ENCODE results near the gene TOP2A. TPM values are rescaled to one million over a fixed set of nuclear protein-coding genes. Genes with fewer than 3 reads are reported as not detected.

The TOP2A gene
- total RNA-seq, 1 donor from 2014 or later, result 56.1 TPM

DNA sequence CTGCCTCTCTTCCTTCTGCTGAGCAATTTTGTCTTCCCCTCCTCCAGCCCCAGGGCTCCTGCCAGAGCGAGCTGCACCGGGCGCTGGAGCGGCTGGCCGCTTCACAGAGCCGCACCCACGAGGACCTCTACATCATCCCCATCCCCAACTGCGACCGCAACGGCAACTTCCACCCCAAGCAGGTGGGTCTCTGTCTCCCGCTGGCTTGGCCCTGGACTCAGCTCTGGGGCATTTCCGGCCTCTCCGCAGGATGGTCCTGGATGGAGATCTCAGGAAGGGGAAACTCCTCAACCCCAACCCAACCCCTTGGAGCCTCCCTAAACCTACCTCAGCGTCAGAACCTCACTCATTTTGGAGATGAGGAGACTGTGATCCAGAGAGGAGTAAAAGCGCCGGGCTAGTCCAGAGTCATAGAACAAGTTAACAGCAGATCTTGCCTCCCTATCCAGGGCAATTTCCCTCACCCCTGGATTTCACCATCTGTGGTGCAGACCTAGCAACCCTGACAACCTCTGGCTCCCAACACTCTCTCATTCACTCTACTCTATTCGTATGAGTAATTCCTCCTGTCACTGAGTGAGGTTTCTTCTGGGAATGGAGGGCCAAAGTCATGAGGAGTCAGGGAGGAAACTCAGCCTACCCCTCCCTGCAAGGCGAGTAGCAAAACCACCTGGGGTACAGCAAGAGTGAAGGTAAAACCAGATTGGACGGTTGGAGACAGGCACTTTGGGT, 36.4 kb upstream of the TOP2A start:
- ATAC-seq, result peak; percentile 13

DNA sequence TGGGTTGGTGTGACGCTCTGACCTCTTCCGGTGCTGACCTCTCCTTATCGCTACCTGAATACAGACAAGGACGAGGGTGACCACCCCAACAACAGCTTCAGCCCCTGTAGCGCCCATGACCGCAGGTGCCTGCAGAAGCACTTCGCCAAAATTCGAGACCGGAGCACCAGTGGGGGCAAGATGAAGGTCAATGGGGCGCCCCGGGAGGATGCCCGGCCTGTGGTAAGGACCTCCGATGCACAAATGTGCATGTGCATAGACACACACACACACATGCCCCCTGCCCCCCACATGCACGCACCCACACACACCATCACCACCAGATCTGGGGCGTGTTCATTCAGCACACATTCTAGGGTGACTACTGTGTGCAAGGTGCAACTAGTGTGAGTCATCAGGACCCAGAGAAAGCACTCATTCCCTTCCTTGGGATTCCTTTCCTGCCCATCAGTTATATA, 35.3 kb upstream of the TOP2A start:
- ATAC-seq, result peak; percentile 58

DNA sequence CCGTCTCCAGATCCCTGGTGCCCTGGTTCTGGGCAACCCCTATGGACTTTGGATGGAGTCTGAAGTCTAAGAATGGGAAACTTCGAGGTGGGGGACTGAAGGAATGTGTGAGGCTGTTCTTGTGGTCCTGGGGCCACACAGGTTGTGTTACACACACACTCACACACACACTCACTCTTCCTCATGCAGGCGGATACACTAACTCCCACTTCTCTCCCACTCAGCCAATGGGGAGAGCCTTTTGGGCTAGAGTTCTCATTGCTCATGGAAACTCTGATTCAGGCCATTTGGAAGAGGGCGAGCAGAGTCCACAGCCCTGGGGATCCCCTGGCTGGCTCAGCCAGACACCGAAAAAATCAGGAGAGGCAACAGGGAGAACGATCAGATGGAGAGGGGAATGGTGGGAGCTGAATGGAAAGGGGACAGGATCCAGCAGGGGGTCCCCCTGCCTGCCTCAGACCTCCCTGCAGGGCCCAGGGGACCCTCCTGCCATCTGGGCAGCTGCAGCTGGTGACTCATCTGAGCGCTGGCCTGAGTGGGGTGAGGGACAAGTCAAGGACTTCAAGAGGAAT, 34.6 kb upstream of the TOP2A start:
- peak; percentile 6 for ATAC-seq

DNA sequence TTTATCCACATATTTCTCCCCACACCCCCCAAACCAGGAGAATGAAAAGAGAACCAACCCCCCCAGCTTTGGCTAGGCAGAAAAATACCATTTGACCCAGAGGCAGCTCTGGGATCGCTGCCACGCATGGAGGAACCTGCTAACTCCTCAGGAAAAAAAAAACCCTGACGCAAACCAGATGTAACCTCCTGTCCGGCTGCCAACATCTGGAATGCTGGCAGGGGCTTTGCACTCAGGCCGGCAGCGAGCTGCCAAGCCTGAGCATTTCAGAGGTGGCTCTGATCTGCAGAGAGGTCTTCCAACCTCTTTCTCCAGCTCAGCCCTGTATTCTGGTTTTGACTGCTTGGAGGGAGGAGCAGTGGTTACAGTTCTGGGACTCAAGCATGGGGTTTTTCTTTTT, 33.7 kb upstream of the TOP2A start:
- ATAC-seq, result no peak

DNA sequence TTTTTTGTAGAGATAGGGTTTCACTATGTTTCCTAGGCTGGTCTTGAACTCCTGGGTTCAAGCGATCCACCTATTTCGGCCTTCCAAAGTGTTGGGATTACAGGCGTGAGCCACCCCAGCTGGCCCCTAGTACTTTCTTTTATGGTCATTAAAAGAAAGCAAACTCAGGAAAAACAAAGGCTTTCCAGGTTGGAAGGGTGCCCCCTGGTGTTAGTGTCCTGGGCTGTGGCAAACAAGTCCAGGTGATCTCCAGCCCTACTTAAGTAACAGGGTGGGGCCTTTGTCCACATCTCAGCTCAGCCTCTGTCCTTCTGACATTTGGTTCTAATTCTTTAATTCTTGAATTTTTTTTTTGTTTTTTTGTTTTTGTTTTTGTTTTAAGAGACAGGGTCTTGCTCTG, 32.5 kb upstream of the TOP2A start:
- no peak for ATAC-seq

DNA sequence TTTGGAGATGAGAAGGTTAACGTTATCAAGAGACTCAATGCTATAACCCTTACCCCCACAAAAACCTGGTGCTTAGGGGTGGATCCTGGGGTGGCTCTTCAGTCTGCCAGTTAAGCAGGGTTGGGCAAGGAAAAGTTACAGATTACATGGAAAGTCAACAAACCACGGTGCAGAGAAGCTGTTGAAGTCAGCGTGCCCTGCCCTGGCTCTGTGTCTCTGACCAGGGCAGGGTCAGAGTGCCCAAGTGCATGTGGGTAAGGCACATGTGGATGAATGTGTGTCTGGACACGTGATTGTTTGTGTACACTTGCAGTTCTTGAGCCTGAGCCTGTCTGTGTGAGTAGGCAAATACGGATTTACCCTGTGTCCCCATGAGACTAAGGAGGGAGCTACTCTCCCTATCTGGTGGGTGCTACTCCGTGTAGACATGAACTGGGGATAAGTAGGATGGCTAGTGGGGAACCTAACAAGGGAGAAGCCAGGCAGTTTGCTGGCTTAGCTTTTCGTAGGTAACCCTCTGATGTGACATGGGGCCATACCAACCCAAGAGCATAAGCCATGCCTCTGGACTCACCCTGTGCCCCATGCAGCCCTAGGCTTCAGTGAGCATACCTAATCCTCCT, 31.1 kb upstream of the TOP2A start:
- ATAC-seq, result peak; percentile 47

DNA sequence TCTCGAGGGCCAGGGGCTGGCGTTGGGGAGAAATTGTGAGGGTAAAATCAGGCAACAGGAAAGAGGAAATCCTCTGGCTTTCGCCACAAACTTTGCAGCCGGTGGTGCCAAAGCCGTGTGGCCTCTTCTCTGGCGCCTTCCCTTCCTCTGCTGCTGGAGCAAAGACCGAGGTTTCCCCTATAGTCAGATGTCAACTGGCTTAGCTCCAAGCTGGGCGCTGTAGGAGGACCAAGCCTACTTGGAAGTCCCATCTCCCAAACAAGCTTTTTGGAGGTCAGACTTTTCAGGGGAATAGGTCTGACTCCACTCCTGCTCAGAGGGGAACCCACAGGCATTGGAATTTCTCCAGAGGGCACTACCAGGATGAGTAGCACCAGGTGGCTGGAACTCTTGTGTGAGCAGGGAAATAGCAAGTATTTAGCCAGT, 30.5 kb upstream of the TOP2A start:
- no peak for ATAC-seq

DNA sequence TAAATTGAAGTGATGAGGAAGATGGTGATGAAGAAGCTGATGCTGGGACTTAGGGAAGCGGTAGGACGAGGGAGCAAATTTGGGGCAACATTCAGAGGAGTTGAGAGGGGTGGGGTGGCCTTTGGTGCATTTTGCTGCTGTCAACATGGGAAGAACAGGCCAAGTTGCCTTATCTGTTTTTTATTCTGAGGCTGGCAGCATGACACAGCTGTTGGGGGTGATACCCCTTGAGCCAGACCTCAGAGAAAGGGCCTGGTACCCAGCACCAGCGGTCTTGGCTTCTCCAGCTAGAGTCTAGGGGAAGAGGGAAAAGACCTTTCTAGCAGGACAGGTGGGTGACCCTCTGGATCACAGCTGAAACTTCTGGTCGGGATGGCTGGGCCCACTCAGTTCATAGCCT, 30.1 kb upstream of the TOP2A start:
- ATAC-seq, result no peak

DNA sequence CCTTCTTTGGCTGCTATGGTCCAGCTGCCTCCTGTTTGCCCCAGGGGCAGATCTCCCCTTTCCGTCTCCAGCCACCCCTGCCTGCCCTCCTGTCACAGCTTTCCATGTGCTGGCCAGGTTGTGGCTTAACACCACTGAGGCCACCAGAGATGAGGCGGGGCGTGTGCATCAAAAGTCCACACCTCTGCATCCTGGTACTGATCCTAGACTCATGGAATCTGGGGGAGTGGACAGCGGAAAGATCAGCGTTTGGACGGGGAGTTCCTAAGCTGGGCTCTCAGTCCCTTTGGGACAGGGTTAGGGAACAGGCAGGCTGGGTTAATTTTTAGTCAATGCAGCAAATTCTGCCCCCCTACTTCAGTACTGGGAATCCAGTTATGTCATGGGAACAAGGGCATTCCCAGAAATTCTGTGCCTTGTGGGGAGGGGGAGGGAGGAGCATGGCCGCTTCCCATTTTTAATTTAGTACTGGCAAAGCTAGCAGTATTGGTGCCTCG, 29.5 kb upstream of the TOP2A start:
- ATAC-seq, result no peak

DNA sequence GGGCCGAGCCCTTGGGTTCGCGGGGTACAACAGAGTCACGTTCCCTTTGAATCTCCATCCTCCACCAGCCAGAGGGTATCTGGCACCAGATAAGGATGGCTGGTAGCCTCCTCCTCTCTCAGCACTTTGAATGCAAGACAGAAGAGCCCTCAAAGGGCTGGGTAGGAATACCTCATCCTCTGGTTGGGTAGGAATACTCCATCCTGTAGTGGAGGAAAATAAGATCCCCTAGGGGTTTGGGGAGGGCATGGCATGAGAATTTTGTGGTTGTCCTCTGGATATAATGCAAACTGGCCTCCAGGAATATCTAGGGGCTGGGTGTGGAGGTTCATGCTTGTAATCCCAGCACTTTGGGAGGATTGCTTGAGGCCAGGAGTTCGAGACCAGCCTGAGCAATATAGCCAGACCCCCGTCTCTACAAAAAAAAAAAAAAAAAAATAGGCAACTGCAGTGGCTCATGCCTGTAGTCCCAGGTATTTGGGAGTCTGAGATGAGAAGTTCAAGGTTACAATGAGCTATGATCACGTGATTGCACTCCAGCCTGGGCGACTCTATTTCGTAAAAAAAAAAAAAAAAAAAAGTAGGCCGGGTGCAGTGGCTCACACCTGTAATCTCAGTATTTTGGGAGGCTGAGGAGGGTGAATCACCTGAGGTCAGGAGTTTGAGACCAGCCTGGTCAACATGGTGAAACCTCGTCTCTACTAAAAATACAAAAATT, 28.2 kb upstream of the TOP2A start:
- no peak for ATAC-seq

DNA sequence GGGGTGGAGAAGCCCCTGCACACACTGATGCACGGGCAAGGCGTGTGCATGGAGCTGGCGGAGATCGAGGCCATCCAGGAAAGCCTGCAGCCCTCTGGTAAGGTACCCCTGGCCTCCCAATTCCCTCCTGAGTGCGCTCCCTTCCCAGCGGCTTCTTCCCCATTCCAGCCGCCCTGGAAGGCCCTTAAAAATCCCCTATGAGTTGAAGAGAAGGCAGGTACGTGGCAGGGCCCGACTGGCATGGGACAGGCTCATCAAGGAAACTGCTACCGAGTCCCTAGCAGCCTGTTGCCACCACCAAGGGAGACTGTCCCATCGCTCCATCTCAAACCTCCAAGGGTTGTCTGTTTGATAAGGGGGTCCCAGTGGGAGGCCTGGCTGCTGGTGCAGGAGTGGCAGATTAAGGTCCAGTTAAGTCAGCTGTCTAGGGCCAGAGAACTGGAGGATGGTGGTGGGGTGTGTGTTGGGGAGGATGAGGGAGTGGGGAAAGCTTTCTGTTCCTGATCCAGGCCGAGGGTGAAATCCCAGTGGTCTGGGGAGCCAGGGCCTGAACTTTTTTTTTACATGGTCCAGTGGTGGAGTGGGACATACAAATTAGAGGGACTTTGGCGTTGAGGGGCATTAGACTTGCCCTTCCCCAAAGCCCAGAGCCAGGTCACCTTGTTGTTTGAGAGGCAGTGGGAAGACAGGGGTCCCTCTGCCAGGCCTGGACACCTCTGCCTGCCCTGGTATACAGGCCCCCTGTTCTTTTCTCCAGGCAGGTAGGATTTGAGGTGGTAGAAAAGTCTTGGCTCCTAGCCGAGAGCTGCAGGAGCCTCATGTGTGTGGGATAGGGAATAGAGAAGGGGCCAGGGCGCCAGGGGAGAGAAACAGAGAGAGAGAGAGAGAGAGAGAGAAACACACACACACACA, 26.5 kb upstream of the TOP2A start:
- peak; percentile 3 for ATAC-seq

DNA sequence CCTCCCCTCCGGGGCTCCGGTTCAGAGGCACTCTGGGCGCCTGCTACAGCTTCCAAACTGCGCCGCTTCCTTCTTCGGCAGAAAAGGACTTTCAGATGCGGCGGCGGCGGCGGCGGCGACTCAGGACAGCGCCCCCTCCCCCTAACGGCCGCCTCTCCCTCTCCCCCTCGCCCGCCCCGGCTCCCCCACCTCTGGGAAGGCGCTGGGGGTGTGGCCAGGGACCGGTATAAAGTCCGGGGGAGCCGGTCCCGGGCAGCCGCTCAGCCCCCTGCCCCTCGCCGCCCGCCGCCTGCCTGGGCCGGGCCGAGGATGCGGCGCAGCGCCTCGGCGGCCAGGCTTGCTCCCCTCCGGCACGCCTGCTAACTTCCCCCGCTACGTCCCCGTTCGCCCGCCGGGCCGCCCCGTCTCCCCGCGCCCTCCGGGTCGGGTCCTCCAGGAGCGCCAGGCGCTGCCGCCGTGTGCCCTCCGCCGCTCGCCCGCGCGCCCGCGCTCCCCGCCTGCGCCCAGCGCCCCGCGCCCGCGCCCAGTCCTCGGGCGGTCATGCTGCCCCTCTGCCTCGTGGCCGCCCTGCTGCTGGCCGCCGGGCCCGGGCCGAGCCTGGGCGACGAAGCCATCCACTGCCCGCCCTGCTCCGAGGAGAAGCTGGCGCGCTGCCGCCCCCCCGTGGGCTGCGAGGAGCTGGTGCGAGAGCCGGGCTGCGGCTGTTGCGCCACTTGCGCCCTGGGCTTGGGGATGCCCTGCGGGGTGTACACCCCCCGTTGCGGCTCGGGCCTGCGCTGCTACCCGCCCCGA, 25.7 kb upstream of the TOP2A start, which contains the start of gene IGFBP4:
IGFBP4 (plus strand) TSS at position 255 of the 792 bp plus-strand sequence; CDS start at position 541, 286 bp downstream.
- ATAC-seq, result peak; percentile 55

DNA sequence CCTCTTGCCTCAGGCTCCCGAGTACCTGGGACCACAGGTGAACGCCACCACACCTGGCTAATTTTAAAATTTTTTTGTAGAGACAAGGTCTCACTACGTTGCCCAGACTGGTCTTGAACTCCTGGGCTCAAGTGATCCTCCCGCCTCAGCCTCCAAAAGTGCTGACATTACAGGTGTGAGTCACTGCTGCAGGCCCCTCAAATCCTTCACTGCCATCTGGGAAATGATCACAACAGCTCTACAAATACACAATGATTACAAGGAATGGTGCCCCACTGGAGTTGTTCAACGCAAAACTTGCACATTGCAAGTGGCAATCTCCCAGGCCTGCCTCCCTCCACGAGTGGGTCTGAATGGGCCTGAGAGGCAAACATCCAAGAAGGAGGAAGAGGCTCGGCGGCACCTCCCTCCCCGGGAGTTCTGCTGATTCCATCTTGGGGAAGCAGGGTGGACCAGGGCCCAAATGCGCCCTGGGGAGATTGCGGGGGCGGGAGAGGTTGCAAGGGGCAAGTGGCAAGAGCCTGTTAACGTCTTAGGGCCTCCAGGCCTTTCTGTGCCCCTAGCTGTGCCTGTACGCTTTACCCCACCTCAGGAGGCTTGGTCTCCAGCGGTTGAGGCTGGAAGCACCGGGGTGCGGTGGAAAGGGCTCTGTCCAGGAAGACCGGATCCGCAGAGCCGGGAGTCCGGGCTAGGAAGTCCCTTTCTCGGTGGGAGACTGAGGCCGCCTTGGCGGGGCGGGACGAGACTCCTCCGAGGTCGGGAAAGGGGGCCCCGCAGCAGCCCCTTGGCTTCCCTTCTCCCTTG, 24.9 kb upstream of the TOP2A start:
- ATAC-seq, result peak; percentile 46

DNA sequence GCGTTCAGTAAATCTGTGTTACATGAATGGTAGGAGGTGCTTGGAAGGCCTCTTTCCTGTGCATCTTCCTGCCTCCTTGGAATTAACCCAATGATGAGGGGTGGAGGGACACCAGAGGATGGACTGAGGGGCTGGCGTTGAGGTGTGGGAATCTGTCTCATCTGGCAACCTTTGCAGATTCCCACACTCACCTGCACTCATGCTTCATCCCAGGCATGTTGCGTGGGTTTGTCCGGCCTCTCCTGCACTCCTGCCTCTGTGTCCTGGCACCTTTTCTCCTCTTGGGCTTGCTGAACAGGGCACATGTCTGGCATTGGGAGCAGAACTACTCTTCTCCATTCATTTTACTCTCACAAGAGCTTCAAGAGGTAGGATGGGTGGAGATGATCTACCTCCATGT, 22.5 kb upstream of the TOP2A start:
- ATAC-seq, result no peak

DNA sequence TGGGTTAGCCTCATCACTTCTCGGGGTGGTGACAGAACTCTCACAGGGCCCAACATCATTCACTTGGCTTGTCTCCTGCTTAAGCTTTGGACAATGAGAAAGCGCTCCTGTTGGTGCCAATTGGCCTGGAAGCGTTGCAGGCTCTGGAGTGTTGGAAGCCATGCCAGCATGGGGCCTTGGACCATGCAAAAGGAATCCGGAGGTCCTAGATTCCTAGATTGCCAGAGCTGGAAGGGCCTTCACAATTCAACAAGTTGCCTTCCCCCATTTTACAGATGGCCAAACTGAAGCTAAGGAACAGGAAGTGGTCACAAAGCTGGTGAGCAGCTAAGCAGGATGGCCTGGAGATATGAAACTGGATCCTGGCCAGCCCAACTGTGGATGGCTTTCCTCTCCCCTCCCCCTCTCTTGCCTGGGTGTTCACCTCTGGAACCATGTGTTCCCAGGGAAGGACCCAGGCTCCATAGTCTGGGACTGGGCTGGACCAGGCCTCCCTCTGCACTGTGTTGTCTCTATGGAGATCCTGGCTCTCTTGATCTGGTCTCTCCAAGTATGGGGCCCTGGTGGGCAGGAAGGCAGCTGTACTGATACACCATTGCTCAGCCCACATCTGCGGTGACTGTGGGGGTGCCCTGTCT, 19.5 kb upstream of the TOP2A start:
- ATAC-seq, result no peak

DNA sequence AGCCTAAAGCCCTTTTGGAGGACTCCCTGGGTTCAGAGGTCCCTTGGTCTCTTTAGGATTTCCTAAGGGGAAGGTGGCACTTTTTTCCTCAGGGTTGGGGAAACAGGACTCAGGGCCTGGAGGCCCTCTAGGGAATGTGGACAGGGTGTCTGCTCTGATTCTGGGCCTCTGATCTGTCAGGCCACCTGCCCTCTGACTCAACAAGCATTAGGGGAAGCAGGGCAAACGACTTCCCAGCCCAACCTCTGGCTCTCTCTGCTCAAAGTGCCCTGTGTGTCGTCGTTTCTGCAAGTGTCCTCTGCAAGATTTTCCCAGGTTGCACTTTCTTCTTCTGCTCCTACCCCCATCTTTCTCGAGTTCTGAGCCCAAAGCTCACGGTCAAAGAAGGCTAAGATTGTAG, 18.9 kb upstream of the TOP2A start:
- no peak for ATAC-seq

DNA sequence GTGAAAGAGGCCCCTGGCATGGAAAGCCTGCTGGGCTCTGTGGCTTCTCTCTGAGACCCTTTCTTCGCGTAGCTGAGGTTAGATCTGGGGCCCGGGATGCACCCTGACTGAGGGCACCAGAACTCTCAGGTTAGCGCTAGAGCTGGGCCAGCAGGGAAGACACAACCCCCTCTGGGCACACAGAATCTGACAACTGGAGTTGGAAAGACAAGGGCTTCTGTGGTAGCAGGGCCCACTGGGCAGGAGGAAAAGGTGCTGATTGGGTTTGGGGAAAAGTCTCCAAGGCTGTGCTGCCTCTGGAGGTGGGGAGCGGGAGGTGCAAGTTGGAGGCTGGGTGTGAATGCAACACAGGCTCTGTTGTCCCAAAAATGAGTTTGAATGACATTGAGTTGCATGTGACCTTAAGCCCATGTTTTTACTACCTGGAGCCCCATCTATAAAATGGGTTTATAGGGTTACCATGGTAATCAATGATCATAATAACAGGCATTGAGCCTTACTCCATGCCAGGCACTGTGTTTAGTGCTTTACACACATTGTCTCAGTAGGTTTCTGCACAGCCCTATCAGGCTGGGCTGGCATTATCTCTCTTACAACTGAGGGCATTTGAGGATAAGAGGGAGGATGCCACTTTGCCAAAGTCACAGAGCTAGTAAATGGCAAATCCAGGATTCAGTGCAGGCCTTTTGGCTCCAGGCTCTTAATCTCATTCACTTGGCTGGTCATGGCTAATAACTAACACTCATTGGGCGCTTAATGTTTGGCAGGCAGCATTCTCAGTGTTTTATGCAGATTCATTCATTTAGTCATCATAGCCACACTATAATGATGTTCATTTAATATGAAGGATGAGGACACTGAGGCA, 16.1 kb upstream of the TOP2A start:
- no peak for ATAC-seq

DNA sequence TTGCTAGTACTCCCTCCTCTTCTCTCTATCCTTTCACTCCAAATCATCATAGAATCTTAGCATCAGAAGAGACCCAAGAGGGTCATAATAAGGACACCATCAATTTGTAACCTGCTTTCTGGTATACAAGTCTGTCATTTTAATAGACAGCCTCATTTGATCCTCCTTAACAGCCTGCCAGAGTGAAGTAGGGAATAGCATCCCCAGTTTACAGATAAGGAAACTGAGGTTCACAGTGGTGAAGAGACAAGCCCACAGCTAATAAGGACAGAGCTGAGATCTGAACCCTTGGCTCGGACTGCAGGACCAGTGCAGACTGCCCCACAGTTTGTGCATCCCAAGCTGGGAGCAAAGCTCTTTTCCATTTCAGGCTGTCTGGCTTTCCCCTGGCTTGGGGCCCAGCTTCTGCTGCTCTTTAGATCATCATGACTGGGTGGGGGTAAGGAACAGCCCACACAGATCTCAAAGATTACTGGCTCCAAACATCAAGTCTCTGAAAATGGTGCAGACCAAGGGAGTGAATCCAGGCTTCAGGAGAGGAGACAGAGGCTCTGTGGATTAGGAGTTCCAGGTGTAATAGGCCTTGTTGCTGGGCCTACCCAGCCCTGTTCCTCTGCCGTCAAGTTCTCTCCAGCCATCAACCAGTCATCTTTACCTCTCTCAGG, 15.3 kb upstream of the TOP2A start:
- no peak for ATAC-seq
